GM10847 (cell line): ENCODE results near the gene OR4F17.
"Not testable (repeated sequence)": the region's sequence is repeated elsewhere in the genome, so short reads cannot be mapped to it uniquely, and the experiment has no call there.

Experiments
- POLR2A ChIP-seq: IDR thresholded peaks from 2 replicates; pipeline ENCODE4 v1.6.1; 2011; ENCODE audit not compliant: insufficient read length; ENCODE audit errors: extremely low read depth

OR4F17 gene, protein sequence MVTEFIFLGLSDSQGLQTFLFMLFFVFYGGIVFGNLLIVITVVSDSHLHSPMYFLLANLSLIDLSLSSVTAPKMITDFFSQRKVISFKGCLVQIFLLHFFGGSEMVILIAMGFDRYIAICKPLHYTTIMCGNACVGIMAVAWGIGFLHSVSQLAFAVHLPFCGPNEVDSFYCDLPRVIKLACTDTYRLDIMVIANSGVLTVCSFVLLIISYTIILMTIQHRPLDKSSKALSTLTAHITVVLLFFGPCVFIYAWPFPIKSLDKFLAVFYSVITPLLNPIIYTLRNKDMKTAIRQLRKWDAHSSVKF

DNA sequence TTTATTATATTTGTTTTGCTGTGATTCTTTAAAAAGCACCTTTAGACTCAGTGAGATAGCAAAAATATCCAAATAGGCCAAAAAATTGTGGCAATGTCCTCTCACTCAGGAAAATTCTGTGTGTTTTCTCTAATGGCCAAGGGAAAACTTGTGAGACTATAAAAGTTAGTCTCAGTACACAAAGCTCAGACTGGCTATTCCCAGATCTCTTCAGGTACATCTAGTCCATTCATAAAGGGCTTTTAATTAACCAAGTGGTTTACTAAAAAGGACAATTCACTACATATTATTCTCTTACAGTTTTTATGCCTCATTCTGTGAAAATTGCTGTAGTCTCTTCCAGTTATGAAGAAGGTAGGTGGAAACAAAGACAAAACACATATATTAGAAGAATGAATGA is at the start of gene OR4F17:
Gene OR4F17, plus strand, starts transcription at position 301 of the 400 bp plus-strand sequence. CDS start 3,575 bp downstream, outside the sequence.
- TF ChIP-seq POLR2A, result not testable (repeated sequence)
